ENCODE results near the gene NOLC1.

Gene NOLC1

GRCh38 chr10:102157224-102157623 is 5.0 kb downstream of the NOLC1 start:
- DNase-seq: no peak

DNA sequence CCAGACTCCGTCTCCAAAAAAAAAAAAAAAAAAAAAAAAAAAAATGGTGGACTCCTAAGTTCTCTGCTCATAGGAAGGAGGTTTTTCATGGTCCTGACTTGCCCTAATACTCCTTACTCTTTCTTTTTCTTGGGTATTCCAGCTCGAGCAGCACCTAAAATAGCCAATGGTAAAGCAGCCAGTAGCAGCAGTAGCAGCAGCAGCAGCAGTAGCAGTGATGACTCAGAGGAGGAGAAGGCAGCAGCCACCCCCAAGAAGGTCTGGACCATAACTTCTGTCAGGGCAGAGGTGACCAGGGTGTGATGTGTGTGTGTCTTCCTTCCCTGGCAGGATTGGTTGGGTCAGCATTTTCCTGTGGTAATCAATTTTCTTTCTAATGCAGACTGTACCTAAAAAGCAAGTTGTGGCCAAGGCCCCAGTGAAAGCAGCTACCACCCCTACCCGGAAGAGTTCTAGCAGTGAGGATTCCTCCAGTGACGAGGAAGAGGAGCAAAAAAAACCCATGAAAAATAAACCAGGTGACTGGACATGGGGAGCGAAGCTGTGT is 6.9 kb downstream of the NOLC1 start:
- DNase-seq: no peak

GRCh38 chr10:102159831-102160230 is 7.6 kb downstream of the NOLC1 start:
- DNase-seq: no peak

- DNase-seq: no peak
Measured at GRCh38 chr10:102163342-102163989, 11.3 kb downstream of the NOLC1 start.

DNA sequence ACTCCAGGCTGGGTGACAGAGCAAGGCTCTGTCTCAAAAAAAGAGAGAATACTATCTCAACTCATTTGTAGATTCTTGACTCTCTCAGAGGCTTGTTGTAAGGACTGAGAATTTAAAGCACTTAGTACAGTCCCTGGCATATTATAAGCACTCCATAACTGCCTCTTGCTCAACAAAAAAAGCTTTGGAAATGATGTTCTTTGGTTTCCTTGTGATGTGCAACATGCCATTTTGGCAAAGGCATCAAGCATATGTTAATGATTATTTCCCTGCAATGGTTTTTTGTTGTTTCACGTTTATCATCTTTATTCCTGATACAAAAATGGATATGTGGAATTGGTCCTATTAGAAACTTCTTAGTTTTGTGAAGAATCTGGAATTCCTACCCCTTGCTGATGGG is 15.7 kb downstream of the NOLC1 start:
- DNase-seq: no peak

- no peak for DNase-seq
Measured at GRCh38 chr10:102170602-102171001, 18.4 kb downstream of the NOLC1 start.

DNA sequence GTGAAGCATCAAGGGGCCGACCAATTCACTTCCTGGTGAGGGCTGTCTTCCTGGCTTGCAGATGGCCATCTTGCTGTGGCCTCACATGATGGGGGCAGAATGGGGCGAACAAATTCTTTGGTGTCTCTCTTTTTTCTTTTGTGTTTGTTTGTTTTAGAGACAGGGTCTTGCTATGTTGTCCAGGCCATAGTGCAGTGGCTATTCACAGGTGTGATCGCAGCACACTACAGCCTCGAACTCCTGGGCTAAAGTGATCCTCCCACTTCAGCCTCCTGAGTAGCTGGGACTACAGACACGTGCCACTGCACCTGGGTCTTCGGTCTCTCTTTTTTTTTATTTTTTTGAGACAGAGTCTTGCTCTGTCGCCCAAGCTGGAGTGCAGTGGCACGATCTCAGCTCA is 20.1 kb downstream of the NOLC1 start:
- DNase-seq: no peak

DNA sequence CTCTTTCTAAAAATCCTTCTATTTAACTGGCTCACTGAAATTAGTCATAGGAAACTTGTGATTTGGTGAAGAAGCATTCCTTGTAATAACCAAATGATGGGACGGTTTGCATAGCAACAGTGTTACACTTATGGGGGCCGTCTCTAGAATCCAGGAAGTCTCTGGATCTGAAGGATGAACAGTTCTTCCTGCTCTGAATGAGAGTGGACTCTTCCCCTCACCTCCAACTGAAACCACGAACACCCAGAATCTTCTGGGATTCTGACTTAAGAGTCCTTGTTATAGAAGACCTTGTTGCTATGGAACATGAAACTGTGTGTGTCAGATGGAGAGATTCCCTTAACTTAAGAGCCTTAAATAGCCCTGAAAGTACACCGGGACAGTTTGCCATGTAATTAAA is 23.2 kb downstream of the NOLC1 start:
- DNase-seq: no peak

DNA sequence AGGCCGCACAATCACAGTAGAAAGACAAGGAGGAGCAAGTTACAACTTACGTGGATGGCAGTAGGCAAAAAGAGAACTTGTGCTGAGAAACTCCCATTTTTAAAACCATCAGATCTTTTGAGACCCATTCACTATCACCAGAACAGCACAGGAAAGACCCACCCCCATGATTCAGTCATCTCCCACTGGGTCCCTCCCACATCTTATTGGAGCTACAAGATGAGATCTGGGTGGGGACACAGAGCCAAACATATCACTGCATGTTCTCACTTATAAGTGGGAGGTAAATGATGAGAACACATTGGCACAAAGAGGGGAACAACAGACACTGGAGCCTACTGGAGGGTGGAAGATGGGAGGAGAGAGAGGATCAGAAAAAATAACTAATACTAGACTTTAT is 32.4 kb downstream of the NOLC1 start:
- DNase-seq: no peak

DNA sequence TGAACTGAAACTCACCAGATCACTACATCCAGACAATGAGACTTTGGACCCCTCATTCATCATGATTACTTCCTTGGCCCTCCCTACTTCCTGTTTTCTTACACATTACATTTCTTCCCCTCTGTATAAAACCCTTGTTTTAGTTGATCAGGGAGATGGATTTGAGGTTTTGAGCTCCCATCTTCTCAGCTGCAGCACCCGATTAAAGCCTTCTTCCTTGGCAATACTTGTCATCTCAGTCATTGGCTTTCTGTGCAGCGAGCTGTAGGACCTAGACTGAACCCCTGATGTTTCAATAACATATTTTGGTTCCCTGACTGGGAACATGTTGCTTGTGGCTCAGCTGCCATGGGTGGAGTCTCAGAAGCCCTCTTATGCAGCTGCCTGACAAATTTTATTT is 33.1 kb downstream of the NOLC1 start:
- no peak for DNase-seq

DNA sequence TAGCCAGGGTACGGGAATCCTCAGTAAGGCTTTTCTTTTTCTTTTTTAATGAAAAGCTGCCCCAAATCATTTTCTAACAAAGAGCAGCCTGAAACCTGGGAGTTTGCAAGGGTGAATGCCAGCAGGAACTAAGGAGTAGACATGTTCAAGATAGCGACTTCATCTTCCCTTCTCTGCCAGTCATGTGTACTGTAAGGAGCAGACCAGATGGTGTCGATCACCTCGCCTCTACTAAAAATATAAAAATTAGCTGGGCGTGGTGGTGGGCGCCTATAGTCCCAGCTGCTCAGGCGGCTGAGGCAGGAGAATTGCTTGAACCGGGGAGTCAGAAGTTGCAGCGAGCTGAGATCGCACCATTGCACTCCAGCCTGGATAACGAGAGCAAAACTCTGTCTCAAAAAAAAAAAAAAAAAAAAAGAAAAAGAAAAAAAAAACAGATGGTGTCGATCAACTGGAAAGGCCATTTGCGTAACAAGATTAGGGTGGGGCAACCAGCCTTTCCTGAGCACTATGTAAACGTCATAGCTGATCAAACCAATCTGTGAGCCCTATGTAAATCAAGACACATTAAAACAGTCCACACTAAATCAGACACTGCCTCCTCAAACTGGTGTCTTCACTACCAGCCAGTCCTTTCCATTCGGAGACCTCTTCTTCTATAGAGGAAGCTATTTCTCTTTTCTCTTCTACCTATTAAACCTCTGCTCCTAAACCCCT is 33.8 kb downstream of the NOLC1 start:
- peak; percentile 22 for DNase-seq

DNA sequence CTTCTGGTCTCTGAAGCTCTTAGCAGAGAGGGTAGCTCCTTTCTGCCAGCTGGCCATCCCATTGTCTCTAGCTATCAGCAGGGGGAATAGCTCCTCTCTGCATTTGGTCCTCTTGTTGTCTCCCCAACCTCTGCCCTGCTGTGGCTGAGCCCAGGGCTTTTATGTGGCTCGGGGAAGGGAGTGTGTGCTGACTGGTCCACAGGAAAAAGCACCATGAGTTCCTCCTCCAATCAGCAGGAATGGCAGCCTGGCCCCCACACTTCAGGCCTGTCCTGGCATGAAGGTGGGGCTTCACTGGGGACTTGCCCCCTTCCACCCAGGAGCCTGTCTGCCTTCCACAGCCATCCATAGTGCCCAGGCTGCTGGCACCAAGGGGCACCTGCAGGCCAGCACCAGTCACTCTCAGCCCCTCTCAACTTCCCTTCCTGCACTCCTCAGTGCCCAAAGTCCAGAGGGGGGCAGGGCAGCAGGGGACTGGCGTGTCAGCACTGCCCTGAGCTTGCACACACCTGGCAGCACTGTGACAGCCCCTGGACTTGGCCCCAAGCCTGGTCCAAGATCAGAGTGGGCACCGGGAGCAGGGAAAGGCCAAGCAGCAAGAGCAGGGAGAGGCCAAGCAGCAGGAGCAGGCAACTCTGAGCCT is 36.2 kb downstream of the NOLC1 start:
- DNase-seq: no peak

GRCh38 chr10:102188941-102189898 is 37.0 kb downstream of the NOLC1 start:
- peak; percentile 85 for DNase-seq

- no peak for DNase-seq
Measured at GRCh38 chr10:102191956-102192355, 39.8 kb downstream of the NOLC1 start.

- DNase-seq: peak; percentile 37
Measured at GRCh38 chr10:102195296-102195870, 43.2 kb downstream of the NOLC1 start.

DNA sequence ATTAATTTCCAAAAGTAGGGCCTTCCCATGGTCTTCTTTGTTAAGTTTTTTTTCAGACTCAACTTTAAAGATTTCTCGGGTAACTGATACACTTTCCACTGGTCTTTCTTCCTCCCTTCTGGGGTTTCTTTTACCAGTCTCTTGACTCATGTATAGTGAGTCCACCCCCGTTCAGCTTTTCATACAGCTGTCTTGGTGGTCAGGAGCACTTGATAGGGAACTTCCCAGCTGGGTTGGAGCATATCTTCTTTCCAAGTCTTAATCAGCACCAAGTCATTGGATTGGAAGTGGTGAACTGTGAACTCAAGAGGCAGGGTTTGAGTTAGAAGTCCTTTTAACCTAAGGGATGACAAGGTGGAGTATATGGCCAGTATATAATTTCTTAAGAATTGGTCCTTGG is 44.7 kb downstream of the NOLC1 start:
- DNase-seq: peak; percentile 39

GRCh38 chr10:102198027-102198426 is 45.8 kb downstream of the NOLC1 start:
- no peak for DNase-seq

- DNase-seq: peak; percentile 61
Measured at GRCh38 chr10:102200751-102201640, 48.8 kb downstream of the NOLC1 start.

DNA sequence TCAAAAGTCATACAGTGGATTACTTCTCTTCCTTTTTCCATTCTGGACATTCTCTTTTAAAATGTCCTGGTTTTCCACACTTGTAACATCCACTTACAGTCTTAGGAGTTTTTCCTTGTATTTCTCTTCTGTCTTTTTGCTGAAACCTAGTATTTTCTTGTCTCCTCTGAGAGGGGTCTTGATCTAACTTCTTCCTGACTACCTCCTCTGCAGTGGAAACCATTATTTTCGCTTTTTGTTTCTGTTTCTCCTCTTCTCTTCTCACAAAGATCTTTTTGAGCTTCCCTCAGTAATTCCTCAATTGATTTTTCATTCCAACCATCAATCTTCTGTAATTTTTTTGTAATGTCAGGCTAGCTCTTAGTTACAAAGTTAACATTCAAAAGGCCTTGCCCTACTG is 50.2 kb downstream of the NOLC1 start:
- DNase-seq: peak; percentile 35

DNA sequence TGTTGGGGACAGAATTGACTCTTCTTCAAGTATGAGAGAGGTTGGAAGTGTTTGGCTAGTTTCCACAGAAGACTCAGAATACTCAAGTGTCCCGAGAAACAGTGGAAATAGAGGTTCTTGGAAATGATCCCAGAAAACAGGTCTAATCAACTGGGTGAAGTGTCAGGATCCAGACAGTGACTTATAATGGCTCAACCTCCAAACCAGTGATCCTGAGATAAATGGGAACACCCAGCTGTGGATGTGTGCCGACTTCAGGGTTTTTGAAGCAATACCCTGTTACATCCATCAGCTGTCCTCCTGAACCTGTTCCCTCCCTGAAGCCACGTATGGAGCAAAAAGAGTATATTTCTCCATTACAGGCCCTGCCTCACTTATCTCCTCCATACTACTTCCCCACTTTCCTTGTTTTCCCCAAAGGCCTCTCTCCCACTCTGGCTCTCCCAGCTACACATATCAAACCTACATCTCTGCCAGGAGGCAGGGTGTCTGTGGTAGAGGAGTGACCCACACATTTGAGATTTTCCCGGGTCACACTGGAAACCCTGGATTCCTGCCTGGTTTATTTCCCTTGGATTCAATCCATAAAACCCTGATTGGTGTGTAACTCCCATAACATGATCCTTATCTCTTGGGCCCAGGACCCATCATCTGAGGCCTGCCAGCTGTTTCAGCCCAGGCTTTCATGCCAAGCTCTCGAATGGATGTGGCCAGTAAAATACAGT is 56.3 kb downstream of the NOLC1 start:
- no peak for DNase-seq
